Measurements from ENCODE around the gene USP3. TPM values are rescaled to one million over a fixed set of nuclear protein-coding genes. Genes with fewer than 3 reads are reported as not detected.

Gene USP3
- total and polyA plus RNA-seq, 9 donors = 15.0 to 34.5 (median 22.0) TPM

- no peak for DNase-seq
- H3K27ac ChIP-seq (ENCODE audit: low read length) = peak overlapping the region; percentile 2
- H3K4me3 ChIP-seq (ENCODE audit: low read length) = no peak overlapping the region
- no peaks in the 10 kb centered on the region for H3K36me3 ChIP-seq (ENCODE audit: control insufficient read depth, insufficient read depth, low read length)
- H3K4me1 ChIP-seq (ENCODE audit: control insufficient read depth, insufficient read depth, low read length) = peaks cover 29% of the 10 kb centered on the region
- H3K27me3 ChIP-seq (ENCODE audit: control insufficient read depth, insufficient read depth, low read length) = no peaks in the 10 kb centered on the region
- 96% methylated on average over 3 of the region's 9 CpGs for WGBS (ENCODE audit: insufficient coverage)
- no peaks in the 10 kb centered on the region for H3K9me3 ChIP-seq (replicated peaks; ENCODE audit: control insufficient read depth, low read depth, low read length)
These were observed 28.7 kb upstream of the USP3 start for GRCh38 chr15:63475707-63476106.

GRCh38 chr15:63476229-63476632, 28.2 kb upstream of the USP3 start:
- no peaks in the 10 kb centered on the region for H3K36me3 ChIP-seq (ENCODE audit: control insufficient read depth, insufficient read depth, low read length)
- DNase-seq = peak; percentile 87
- H3K9me3 ChIP-seq (replicated peaks; ENCODE audit: control insufficient read depth, low read depth, low read length) = no peaks in the 10 kb centered on the region
- no peaks in the 10 kb centered on the region for H3K27me3 ChIP-seq (ENCODE audit: control insufficient read depth, insufficient read depth, low read length)
- no peak overlapping the region for H3K27ac ChIP-seq (ENCODE audit: low read length)
- H3K4me1 ChIP-seq (ENCODE audit: control insufficient read depth, insufficient read depth, low read length) = peaks cover 29% of the 10 kb centered on the region
- H3K4me3 ChIP-seq (ENCODE audit: low read length) = no peak overlapping the region
- WGBS (ENCODE audit: insufficient coverage) = 50% methylated on average over 1 of the region's 2 CpGs

- no peak overlapping the region for H3K4me3 ChIP-seq (ENCODE audit: low read length)
- WGBS (ENCODE audit: insufficient coverage) = 90% methylated on average over 4 of the region's 6 CpGs
- H3K4me1 ChIP-seq (ENCODE audit: control insufficient read depth, insufficient read depth, low read length) = peaks cover 29% of the 10 kb centered on the region
- DNase-seq = no peak
- no peak overlapping the region for H3K27ac ChIP-seq (ENCODE audit: low read length)
- no peaks in the 10 kb centered on the region for H3K9me3 ChIP-seq (replicated peaks; ENCODE audit: control insufficient read depth, low read depth, low read length)
- H3K36me3 ChIP-seq (ENCODE audit: control insufficient read depth, insufficient read depth, low read length) = no peaks in the 10 kb centered on the region
- H3K27me3 ChIP-seq (ENCODE audit: control insufficient read depth, insufficient read depth, low read length) = no peaks in the 10 kb centered on the region
These were observed 26.1 kb upstream of the USP3 start for GRCh38 chr15:63478243-63478642.

GRCh38 chr15:63480441-63480821, 24.0 kb upstream of the USP3 start:
- Histone ChIP-seq H3K9me3 (replicated peaks; ENCODE audit: control insufficient read depth, low read depth, low read length) (no peaks in the 10 kb centered on the region), H3K4me1 (ENCODE audit: control insufficient read depth, insufficient read depth, low read length) (peaks cover 19% of the 10 kb centered on the region), H3K27ac (ENCODE audit: low read length) (no peak overlapping the region), H3K27me3 (ENCODE audit: control insufficient read depth, insufficient read depth, low read length) (no peaks in the 10 kb centered on the region), H3K4me3 (ENCODE audit: low read length) (no peak overlapping the region), H3K36me3 (ENCODE audit: control insufficient read depth, insufficient read depth, low read length) (no peaks in the 10 kb centered on the region)
- no peak for DNase-seq
- WGBS (ENCODE audit: insufficient coverage) = no CpG with 5 or more reads among the region's 2 CpGs

GRCh38 chr15:63481105-63481810, 23.1 kb upstream of the USP3 start:
- peaks cover 14% of the 10 kb centered on the region for H3K4me1 ChIP-seq (ENCODE audit: control insufficient read depth, insufficient read depth, low read length)
- no peak overlapping the region for H3K27ac ChIP-seq (ENCODE audit: low read length)
- no peaks in the 10 kb centered on the region for H3K9me3 ChIP-seq (replicated peaks; ENCODE audit: control insufficient read depth, low read depth, low read length)
- WGBS (ENCODE audit: insufficient coverage) = 88% methylated on average over 1 of the region's 3 CpGs
- no peaks in the 10 kb centered on the region for H3K36me3 ChIP-seq (ENCODE audit: control insufficient read depth, insufficient read depth, low read length)
- no peak for DNase-seq
- no peak overlapping the region for H3K4me3 ChIP-seq (ENCODE audit: low read length)
- H3K27me3 ChIP-seq (ENCODE audit: control insufficient read depth, insufficient read depth, low read length) = no peaks in the 10 kb centered on the region

GRCh38 chr15:63482874-63483323, 21.5 kb upstream of the USP3 start:
- Histone ChIP-seq H3K27me3 (ENCODE audit: control insufficient read depth, insufficient read depth, low read length) (no peaks in the 10 kb centered on the region), H3K27ac (ENCODE audit: low read length) (no peak overlapping the region)
- no CpG with 5 or more reads among the region's 7 CpGs for WGBS (ENCODE audit: insufficient coverage)

GRCh38 chr15:63483521-63484371, 20.6 kb upstream of the USP3 start:
- Histone ChIP-seq H3K4me3 (ENCODE audit: low read length) (no peak overlapping the region), H3K9me3 (replicated peaks; ENCODE audit: control insufficient read depth, low read depth, low read length) (no peaks in the 10 kb centered on the region), H3K27me3 (ENCODE audit: control insufficient read depth, insufficient read depth, low read length) (no peaks in the 10 kb centered on the region), H3K36me3 (ENCODE audit: control insufficient read depth, insufficient read depth, low read length) (no peaks in the 10 kb centered on the region), H3K27ac (ENCODE audit: low read length) (no peak overlapping the region), H3K4me1 (ENCODE audit: control insufficient read depth, insufficient read depth, low read length) (peaks cover 9% of the 10 kb centered on the region)
- no peak for DNase-seq
- WGBS (ENCODE audit: insufficient coverage) = 30% methylated on average over 2 of the region's 6 CpGs

More at GRCh38 chr15:63482874-63483323, 21.5 kb upstream of the USP3 start:
- no peak overlapping the region for H3K4me3 ChIP-seq (ENCODE audit: low read length)
- DNase-seq = no peak
- peaks cover 9% of the 10 kb centered on the region for H3K4me1 ChIP-seq (ENCODE audit: control insufficient read depth, insufficient read depth, low read length)
- H3K36me3 ChIP-seq (ENCODE audit: control insufficient read depth, insufficient read depth, low read length) = no peaks in the 10 kb centered on the region
- H3K9me3 ChIP-seq (replicated peaks; ENCODE audit: control insufficient read depth, low read depth, low read length) = no peaks in the 10 kb centered on the region

- Histone ChIP-seq H3K4me1 (ENCODE audit: control insufficient read depth, insufficient read depth, low read length) (peaks cover 6% of the 10 kb centered on the region), H3K4me3 (ENCODE audit: low read length) (no peak overlapping the region), H3K36me3 (ENCODE audit: control insufficient read depth, insufficient read depth, low read length) (no peaks in the 10 kb centered on the region), H3K27me3 (ENCODE audit: control insufficient read depth, insufficient read depth, low read length) (no peaks in the 10 kb centered on the region), H3K27ac (ENCODE audit: low read length) (no peak overlapping the region), H3K9me3 (replicated peaks; ENCODE audit: control insufficient read depth, low read depth, low read length) (no peaks in the 10 kb centered on the region)
- no peak for DNase-seq
- 100% methylated on average over 1 of the region's 6 CpGs for WGBS (ENCODE audit: insufficient coverage)
These were observed 19.8 kb upstream of the USP3 start for GRCh38 chr15:63484433-63485186.

GRCh38 chr15:63487076-63487757, 17.2 kb upstream of the USP3 start:
- H3K36me3 ChIP-seq (ENCODE audit: control insufficient read depth, insufficient read depth, low read length) = no peaks in the 10 kb centered on the region
- no peaks in the 10 kb centered on the region for H3K27me3 ChIP-seq (ENCODE audit: control insufficient read depth, insufficient read depth, low read length)
- peaks cover 5% of the 10 kb centered on the region for H3K4me1 ChIP-seq (ENCODE audit: control insufficient read depth, insufficient read depth, low read length)
- 15% methylated on average over 10 of the region's 16 CpGs for WGBS (ENCODE audit: insufficient coverage)
- H3K9me3 ChIP-seq (replicated peaks; ENCODE audit: control insufficient read depth, low read depth, low read length) = no peaks in the 10 kb centered on the region
- H3K4me3 ChIP-seq (ENCODE audit: low read length) = no peak overlapping the region
- peak; percentile 74 for DNase-seq
- no peak overlapping the region for H3K27ac ChIP-seq (ENCODE audit: low read length)

All from muscle of leg (tissue), 11 donors.